Lower leg skin (tissue), 3 donors: ENCODE data around the gene IL17B.

Experiments
- CTCF ChIP-seq, 3 donors: fragments of 450-650 bp; IDR thresholded peaks; one replicate each; pipeline ENCODE4 v1.5.1; 2016; ENCODE audit warnings: antibody characterized with exemption in 3 of 3, mild to moderate bottlenecking in 3 of 3, moderate library complexity in 2 of 3
- POLR2A ChIP-seq, 2 donors: fragments of 450-650 bp; IDR thresholded peaks; one replicate each; pipeline ENCODE4 v1.6.1; 2016 to 2017; ENCODE audit warnings: antibody characterized with exemption in 2 of 2, mild to moderate bottlenecking in 1 of 2, moderate library complexity in 1 of 2

GRCh38 chr5:149403923-149404745, 25.0 kb upstream of the IL17B start:
- no peak for TF ChIP-seq POLR2A (IDR thresholded peaks at IDR 0.05)
- TF ChIP-seq CTCF (IDR thresholded peaks at IDR 0.05): no peak
